Thymus (tissue), 11 donors: ENCODE data around the gene ARL10. TPM values are rescaled to one million over a fixed set of nuclear protein-coding genes. Genes with fewer than 3 reads are reported as not detected.

ENCODE experiments used
- DNase-seq, 9 donors: peaks; one replicate each; pipeline ENCODE4 v3.0.0-alpha.2; 2013; ENCODE audit warnings: low spot score in 9 of 9, low read depth in 6 of 9, missing footprints in 1 of 9
- H3K27ac ChIP-seq, 2 donors: one replicate each; pipeline ENCODE4 v1.5.1; 2013; ENCODE audit warnings: control low read depth in 1 of 2, low read depth in 1 of 2, low read length in 1 of 2, mild to moderate bottlenecking in 1 of 2, moderate library complexity in 1 of 2
- H3K27me3 ChIP-seq, 2 donors: one replicate each; pipeline ENCODE4 v1.5.1; 2013; ENCODE audit warnings: low read length in 1 of 2; ENCODE audit not compliant: control insufficient read depth in 2 of 2, insufficient read depth in 1 of 2
- H3K36me3 ChIP-seq, 2 donors: one replicate each; pipeline ENCODE4 v1.5.1; 2013; ENCODE audit warnings: low read length in 1 of 2, mild to moderate bottlenecking in 1 of 2, moderate library complexity in 1 of 2; ENCODE audit not compliant: control insufficient read depth in 2 of 2, insufficient read depth in 2 of 2
- H3K4me1 ChIP-seq, 2 donors: one replicate each; pipeline ENCODE4 v1.5.1; 2013; ENCODE audit warnings: low read length in 2 of 2; ENCODE audit not compliant: control insufficient read depth in 2 of 2, insufficient read depth in 2 of 2
- H3K4me3 ChIP-seq, 2 donors: one replicate each; pipeline ENCODE4 v1.5.1; 2013; ENCODE audit warnings: low read length in 2 of 2, control low read depth in 1 of 2, mild to moderate bottlenecking in 1 of 2
- H3K9me3 ChIP-seq, 2 donors: one replicate each; pipeline ENCODE4 v1.5.1; 2013; ENCODE audit warnings: low read length in 1 of 2, mild to moderate bottlenecking in 1 of 2; ENCODE audit not compliant: control insufficient read depth in 2 of 2, insufficient read depth in 1 of 2
- WGBS: extraction: QIAGEN DNeasy Blood & Tissue Kit; methylation state at CpG from one replicate; pipeline ENCODE4 v1.1.7; 2013; 5-methylcytosine and 5-hydroxymethylcytosine counted together
- polyA plus RNA-seq: library from polyadenylated mRNA; stranded (reverse); fragments of 200-250 nt; gene quantifications from one replicate; pipeline ENCODE4 v1.2.3, GENCODE V29; 2013
- total RNA-seq: library from RNA; stranded (reverse); fragments of 120-200 nt; gene quantifications from one replicate; pipeline ENCODE4 v1.2.4, GENCODE V29; 2013
- donor health status: healthy.

ARL10 gene
- total and polyA plus RNA-seq, 2 donors = 1.8 to 3.3 TPM

GRCh38 chr5:176359658-176360057 lies 5.6 kb upstream of the ARL10 start:
- H3K27ac ChIP-seq = no peak overlapping the region
- 85% methylated on average over 4 of the region's 4 CpGs for WGBS
- H3K4me1 ChIP-seq = peaks cover 4 to 16% of the 10 kb centered on the region in 2 donors
- no peak for DNase-seq
- H3K27me3 ChIP-seq = peaks cover 0 to 11% of the 10 kb centered on the region in 2 donors
- H3K9me3 ChIP-seq = no peaks in the 10 kb centered on the region
- peaks cover 28 to 40% of the 10 kb centered on the region in 2 donors for H3K36me3 ChIP-seq
- H3K4me3 ChIP-seq = no peak overlapping the region

DNA sequence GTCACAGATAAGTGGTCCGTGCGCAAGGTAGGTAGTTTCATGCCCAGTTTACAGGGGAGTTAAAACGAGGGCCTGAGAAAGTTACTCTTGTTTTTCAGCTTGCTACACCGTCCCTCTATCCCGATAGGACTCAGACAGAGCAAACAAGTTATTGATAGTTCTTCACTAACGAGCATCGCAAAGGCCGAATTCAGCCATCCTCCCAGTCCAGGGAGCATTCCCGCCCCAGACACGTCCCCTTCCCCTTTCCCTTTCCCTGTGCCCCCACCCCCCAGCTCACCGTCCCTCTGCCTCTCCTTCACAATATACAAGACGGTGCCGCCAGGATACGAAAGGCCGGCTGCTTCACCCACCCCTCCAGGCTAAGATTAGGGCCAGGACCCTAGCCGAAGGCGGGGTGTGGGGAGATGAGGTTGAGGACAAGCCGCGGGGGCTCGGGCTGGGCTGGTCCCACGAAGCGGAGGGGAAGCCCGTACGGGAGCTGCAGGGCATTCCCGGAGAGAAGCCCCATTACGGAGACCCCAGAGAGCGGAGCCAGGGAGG lies 4.3 kb upstream of the ARL10 start:
- 4% methylated on average over 27 of the region's 27 CpGs for WGBS
- Histone ChIP-seq H3K36me3 (peaks cover 17 to 27% of the 10 kb centered on the region in 2 donors), H3K9me3 (no peaks in the 10 kb centered on the region), H3K4me3 (peak overlapping the region; percentile 88 to 98), H3K4me1 (peaks cover 7 to 20% of the 10 kb centered on the region in 2 donors), H3K27me3 (peaks cover 0 to 22% of the 10 kb centered on the region in 2 donors), H3K27ac (peak overlapping the region; percentile 81 to 89)
- DNase-seq = no peak

- Histone ChIP-seq H3K9me3 (no peaks in the 10 kb centered on the region), H3K36me3 (peaks cover 11 to 22% of the 10 kb centered on the region in 2 donors), H3K27ac (peak within 1 kb of the TSS; percentile 81 to 89), H3K27me3 (peaks cover 0 to 29% of the 10 kb centered on the region in 2 donors), H3K4me1 (peaks cover 7 to 23% of the 10 kb centered on the region in 2 donors), H3K4me3 (peak within 1 kb of the TSS; percentile 88 to 98)
- WGBS = under 1% methylated on average over 56 of the region's 56 CpGs
- peak; percentile 79 to 96 (median 92) for DNase-seq
Measured at GRCh38 chr5:176361437-176362232, 3.7 kb upstream of the ARL10 start, which contains the start of gene KIAA1191. Gene KIAA1191, minus strand, starts transcription at chr5:176361764. Its CDS starts 2,256 bp downstream, at chr5:176359508.

GRCh38 chr5:176362233-176362490 lies 3.1 kb upstream of the ARL10 start:
- Histone ChIP-seq H3K27ac (peak overlapping the region; percentile 52 to 89), H3K27me3 (peaks cover 0 to 31% of the 10 kb centered on the region in 2 donors), H3K4me1 (peaks cover 7 to 23% of the 10 kb centered on the region in 2 donors), H3K36me3 (peaks cover 7 to 17% of the 10 kb centered on the region in 2 donors), H3K4me3 (peak overlapping the region; percentile 88 to 98), H3K9me3 (no peaks in the 10 kb centered on the region)
- 51% methylated on average over 8 of the region's 8 CpGs for WGBS
- no peak for DNase-seq

DNA sequence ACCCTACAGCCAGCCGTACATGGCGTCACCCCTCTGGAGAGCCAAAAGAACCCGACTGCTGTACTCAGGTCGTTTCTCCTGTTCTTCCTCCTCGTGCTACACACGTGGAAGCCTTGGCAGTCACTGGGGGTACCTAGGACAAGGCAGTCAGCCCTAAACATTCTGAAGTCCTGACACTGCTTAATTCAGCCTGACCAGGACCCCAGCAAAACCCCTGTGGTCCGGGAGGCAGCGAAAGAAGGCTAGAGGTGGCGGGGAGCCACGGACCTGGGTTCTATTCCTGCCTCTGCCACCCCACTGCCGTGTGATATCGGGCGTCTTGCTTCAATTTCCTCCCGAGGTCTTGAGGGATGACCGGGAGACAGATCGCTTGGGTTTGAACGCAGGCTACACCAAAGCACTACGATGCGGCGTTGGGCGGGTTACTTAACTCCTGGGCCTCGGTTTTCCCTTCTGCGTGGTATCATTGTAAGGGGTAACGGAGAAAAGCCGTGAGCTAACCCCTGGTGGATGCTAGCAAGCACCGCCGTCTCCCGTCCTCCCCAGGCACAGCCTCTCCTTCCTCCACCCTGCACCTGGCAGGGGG lies 429 bp upstream of the ARL10 start:
- peak overlapping the region; percentile 46 to 83 for H3K4me3 ChIP-seq
- peaks cover 0 to 6% of the 10 kb centered on the region in 2 donors for H3K36me3 ChIP-seq
- peaks cover 0 to 35% of the 10 kb centered on the region in 2 donors for H3K27me3 ChIP-seq
- WGBS = 35% methylated on average over 28 of the region's 28 CpGs
- DNase-seq = no peak
- H3K27ac ChIP-seq = no peak overlapping the region
- H3K4me1 ChIP-seq = peaks cover 5 to 23% of the 10 kb centered on the region in 2 donors
- no peaks in the 10 kb centered on the region for H3K9me3 ChIP-seq

DNA sequence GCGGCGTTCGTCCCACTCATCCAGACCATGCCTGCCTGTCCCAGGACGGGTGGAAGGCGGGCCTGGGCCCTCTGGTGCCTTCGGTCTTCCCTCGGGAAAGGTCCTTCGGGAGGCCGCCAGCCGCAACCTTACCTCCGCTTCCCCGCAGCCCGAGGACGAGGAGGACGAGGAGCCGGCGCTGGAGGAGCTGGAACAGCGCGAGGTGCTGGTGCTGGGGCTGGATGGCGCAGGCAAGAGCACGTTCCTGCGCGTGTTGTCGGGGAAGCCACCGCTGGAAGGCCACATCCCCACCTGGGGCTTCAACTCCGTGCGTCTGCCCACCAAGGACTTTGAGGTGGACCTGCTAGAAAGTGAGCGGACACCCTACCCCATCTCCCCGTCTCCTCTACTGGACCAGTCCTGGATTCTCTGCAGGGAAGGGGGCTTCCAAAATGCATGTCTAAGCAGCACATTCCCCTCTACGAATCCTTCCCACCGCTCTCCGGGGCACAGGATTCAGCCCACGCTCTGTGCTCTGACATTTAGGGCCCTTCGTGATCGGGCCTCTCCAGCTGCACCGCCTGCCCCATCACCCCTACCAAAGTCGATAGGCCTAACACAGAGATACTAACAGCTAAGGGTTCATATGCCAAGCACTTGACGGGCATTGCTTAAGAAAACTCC lies 1.1 kb downstream of the ARL10 start:
- H3K36me3 ChIP-seq = peaks cover 0 to 8% of the 10 kb centered on the region in 2 donors
- H3K27ac ChIP-seq = no peak overlapping the region
- H3K27me3 ChIP-seq = peaks cover 0 to 35% of the 10 kb centered on the region in 2 donors
- DNase-seq = no peak
- H3K4me1 ChIP-seq = peaks cover 5 to 15% of the 10 kb centered on the region in 2 donors
- WGBS = 86% methylated on average over 38 of the region's 38 CpGs
- H3K4me3 ChIP-seq = peak overlapping the region; percentile 46 to 83
- H3K9me3 ChIP-seq = no peaks in the 10 kb centered on the region

- no peak for DNase-seq
- no peak overlapping the region for H3K4me3 ChIP-seq
- no peaks in the 10 kb centered on the region for H3K9me3 ChIP-seq
- 97% methylated on average over 13 of the region's 13 CpGs for WGBS
- no peak overlapping the region for H3K27ac ChIP-seq
- H3K27me3 ChIP-seq = peaks cover 0 to 31% of the 10 kb centered on the region in 2 donors
- H3K36me3 ChIP-seq = peaks cover 3 to 8% of the 10 kb centered on the region in 2 donors
- H3K4me1 ChIP-seq = peaks cover 5 to 7% of the 10 kb centered on the region in 2 donors
Measured at GRCh38 chr5:176368726-176369125, 3.4 kb downstream of the ARL10 start.

DNA sequence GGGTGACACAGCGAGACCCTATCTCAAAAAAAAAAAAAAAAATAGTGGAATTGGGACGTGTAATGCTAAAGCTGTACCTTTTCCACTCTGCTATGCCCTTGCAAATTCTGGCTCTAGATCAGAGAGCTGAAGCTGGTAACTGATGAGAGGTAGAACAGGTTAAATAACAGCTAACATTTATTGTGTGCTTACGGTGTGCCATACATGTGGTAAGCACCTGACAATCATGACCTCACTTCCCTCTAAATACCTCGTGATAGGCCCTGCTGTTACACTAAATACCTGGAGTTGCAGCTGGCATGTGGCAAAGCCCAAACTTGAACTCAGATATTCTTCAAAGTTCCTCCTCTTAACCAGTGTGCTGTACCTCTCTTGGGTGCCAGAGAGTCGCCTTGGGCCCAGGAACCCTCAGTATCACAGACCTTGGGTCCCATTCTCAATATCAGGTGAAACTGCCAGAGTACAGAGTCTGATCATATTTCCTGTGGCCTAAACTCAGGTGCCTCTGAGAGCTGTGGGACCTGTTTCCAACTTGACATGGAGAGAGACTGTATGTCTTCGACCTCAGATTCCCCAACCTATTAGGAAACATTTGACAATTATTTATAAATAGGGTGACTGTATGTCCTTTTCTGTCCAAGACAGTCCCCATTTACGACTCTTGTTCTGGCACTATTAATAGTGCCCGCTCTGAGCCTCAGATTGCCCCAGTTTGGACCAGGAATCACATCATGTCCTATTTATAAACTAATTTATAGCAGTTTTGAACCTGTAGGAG lies 4.8 kb downstream of the ARL10 start:
- Histone ChIP-seq H3K27ac (no peak overlapping the region), H3K36me3 (peaks cover 3 to 8% of the 10 kb centered on the region in 2 donors), H3K27me3 (peaks cover 0 to 19% of the 10 kb centered on the region in 2 donors), H3K9me3 (no peaks in the 10 kb centered on the region), H3K4me1 (peaks cover 2 to 3% of the 10 kb centered on the region in 2 donors), H3K4me3 (no peak overlapping the region)
- DNase-seq = no peak
- 96% methylated on average over 8 of the region's 8 CpGs for WGBS
